K562 (cell line): Measurements from ENCODE around the gene ZNF503. TPM values are rescaled to one million over a fixed set of nuclear protein-coding genes. Genes with fewer than 3 reads are reported as not detected.
"Not testable (repeated sequence)": the region's sequence is repeated elsewhere in the genome, so short reads cannot be mapped to it uniquely, and the experiment has no call there.

Experiments used
- ATAC-seq: fragments of 200-7000 bp; cut with Tn5 transposase; 3 replicates; pipeline ENCODE4 v1.9.1; 2020; ENCODE audit warnings: moderate library complexity
- BruUV-seq: library from RNA; stranded (reverse); fragments of 400-500 nt; replicated peaks from 2 replicates; lab custom pipeline; 2021; lab: Mats Ljungman, UMichigan
- CTCF ChIA-PET: fragments of 300-600 bp; formaldehyde crosslinking; extraction: SDS; loops from one replicate; lab custom pipeline; 2021; ENCODE audit warnings: low intra/inter-chr PET ratio; lab: Yijun Ruan, JAX
- POLR2A ChIA-PET: fragments of 300-600, 350-650 bp; sonication (Branson Sonifier 250); formaldehyde crosslinking; extraction: SDS; loops from one replicate; lab custom pipeline; 2021; ENCODE audit warnings: antibody characterized with exemption, inconsistent platforms; lab: Yijun Ruan, JAX
- DNase-seq, 4 experiments: peaks; one replicate each; pipeline versions ENCODE4 v3.0.0 to v3.0.0-alpha.2; 2011 to 2018; ENCODE audit warnings: low spot score in 3 of 4, mixed read lengths in 3 of 4; ENCODE audit errors: extremely low read depth in 1 of 4
- FAIRE-seq: peaks from 2 replicates; lab custom pipeline; 2011; peaks lifted over from hg19 to GRCh38; lab: Jason Lieb, UNC
- H2AFZ ChIP-seq: 2 replicates; pipeline ENCODE4 v1.6.0; 2011; ENCODE audit warnings: low read depth, low read length, control low read depth, inconsistent platforms
- H3K27ac ChIP-seq: fragments of 200-600 bp; 3 replicates; pipeline ENCODE4 v1.8.0; 2011; ENCODE audit warnings: low read depth, mild to moderate bottlenecking, control low read depth, inconsistent platforms, low read length, moderate library complexity, mixed read lengths; ENCODE audit errors: extremely low read depth
- H3K27me3 ChIP-seq, 2 experiments: fragments of 300-600 bp in 1 of 2; 2 replicates in 1 of 2; 3 replicates in 1 of 2; pipeline versions ENCODE4 v1.6.0 to v1.8.0; 2011; ENCODE audit warnings: inconsistent platforms in 2 of 2, low read length in 2 of 2, mild to moderate bottlenecking in 1 of 2, mixed read lengths in 1 of 2, moderate library complexity in 1 of 2; ENCODE audit not compliant: control insufficient read depth in 2 of 2, insufficient read depth in 2 of 2
- H3K36me3 ChIP-seq: fragments of 300-600 bp; 3 replicates; pipeline ENCODE4 v1.8.0; 2011; ENCODE audit warnings: mild to moderate bottlenecking, low read length, inconsistent platforms; ENCODE audit not compliant: control insufficient read depth, insufficient read depth
- H3K4me1 ChIP-seq, 2 experiments: fragments of 200-600 bp in 1 of 2; replicated peaks in 1 of 2; 2 replicates in 1 of 2; 3 replicates in 1 of 2; pipeline versions ENCODE4 v1.5.1 to v1.8.0; 2011; ENCODE audit warnings: inconsistent platforms in 2 of 2, low read length in 2 of 2, mild to moderate bottlenecking in 1 of 2, mixed read lengths in 1 of 2, moderate library complexity in 1 of 2; ENCODE audit not compliant: control insufficient read depth in 2 of 2, insufficient read depth in 2 of 2
- H3K4me2 ChIP-seq: 2 replicates; pipeline ENCODE4 v1.6.1; 2011; ENCODE audit warnings: low read length, control low read depth, inconsistent platforms, mixed read lengths; ENCODE audit not compliant: insufficient read depth
- H3K4me3 ChIP-seq: fragments of 200-600 bp; sonication (generic), shearing (Covaris generic); 2 replicates; pipeline ENCODE4 v1.5.1; 2016; ENCODE audit warnings: control low read depth, inconsistent platforms
- H3K79me2 ChIP-seq: fragments of 200-600 bp; 3 replicates; pipeline ENCODE4 v1.8.0; 2011; ENCODE audit warnings: low read length, inconsistent platforms; ENCODE audit not compliant: control insufficient read depth, insufficient read depth
- H3K9ac ChIP-seq, 2 experiments: 2 replicates each; pipeline versions ENCODE4 v1.6.0 to v1.6.1; 2011; ENCODE audit warnings: low read depth in 2 of 2, low read length in 2 of 2, control low read depth in 1 of 2, inconsistent platforms in 1 of 2, mild to moderate bottlenecking in 1 of 2, mixed read lengths in 1 of 2; ENCODE audit not compliant: insufficient read depth in 1 of 2
- H3K9me1 ChIP-seq: one replicate; pipeline ENCODE4 v1.6.0; 2011; ENCODE audit warnings: inconsistent platforms, mild to moderate bottlenecking, low read length, moderate library complexity; ENCODE audit not compliant: control insufficient read depth, insufficient read depth
- H3K9me3 ChIP-seq: replicated peaks from 2 replicates; pipeline ENCODE4 v1.5.1; 2011; ENCODE audit warnings: low read depth, low read length, inconsistent platforms; ENCODE audit not compliant: control insufficient read depth, insufficient read depth
- H4K20me1 ChIP-seq: replicated peaks from 2 replicates; pipeline ENCODE4 v1.6.1; 2011; ENCODE audit warnings: low read length, inconsistent platforms, mixed read lengths; ENCODE audit not compliant: control insufficient read depth, insufficient read depth
- BRF1 ChIP-seq: IDR thresholded peaks from 3 replicates; pipeline ENCODE4 v1.6.1; 2011; ENCODE audit warnings: borderline replicate concordance, mild to moderate bottlenecking; ENCODE audit not compliant: insufficient read length; ENCODE audit errors: extremely low read depth
- NFIC ChIP-seq: fragments of 450-650 bp; IDR thresholded peaks from 2 replicates; pipeline ENCODE4 v1.6.1; 2017; ENCODE audit warnings: mild to moderate bottlenecking, inconsistent platforms
- WGBS: fragments of 100-300 bp; shearing (Covaris generic); methylation state at CpG from one replicate; pipeline ENCODE4 v1.1.6; 2016; ENCODE audit warnings: low coverage, mixed read lengths; ENCODE audit not compliant: insufficient coverage; ENCODE audit errors: missing lambda C conversion rate; 5-methylcytosine and 5-hydroxymethylcytosine counted together
- in situ Hi-C: fragments of 300-500 bp; cut with MboI; formaldehyde crosslinking; loops from 4 replicates; pipeline ENCODE4 v1.15.0; 2018; ENCODE audit warnings: inconsistent platforms, mixed read lengths
- intact Hi-C: fragments of 100-400 bp; cut with micrococcal nuclease; formaldehyde crosslinking; loops from 2 replicates; pipeline ENCODE4 v1.14.2; 2022
- polyA plus RNA-seq, 8 experiments: library from polyadenylated mRNA; depleted of rRNA in 4 of 8; stranded (reverse) in 5 of 8; unstranded in 3 of 8; fragments of >200 nt; fragmentation: Nextera tagmentation in 2 of 8; fragmentation: Illumina TruSeq in 1 of 8; extraction: Ambion mirVana in 2 of 8; extraction: Trizol in 1 of 8; gene quantifications; 2 replicates each; pipeline versions ENCODE4 v1.2.1 to v1.2.3, GENCODE V29; 2011 to 2014; ENCODE audit warnings: inconsistent platforms in 1 of 8, missing spikeins in 1 of 8
- total RNA-seq, 7 experiments: library from RNA; depleted of rRNA in 6 of 7; stranded (reverse); fragments of >200 nt in 6 of 7; fragmentation: Illumina TruSeq in 2 of 7; extraction: Trizol in 2 of 7; gene quantifications; 2 replicates each; pipeline versions ENCODE4 v1.2.1 to v1.2.3, GENCODE V29; 2011 to 2021; ENCODE audit warnings: low replicate concordance in 1 of 7

ZNF503 gene
- total and polyA plus RNA-seq, 9 of the 15 experiments (the other 6 are each of a cell fraction or from before 2014, with no cell fraction given): not detected

DNA sequence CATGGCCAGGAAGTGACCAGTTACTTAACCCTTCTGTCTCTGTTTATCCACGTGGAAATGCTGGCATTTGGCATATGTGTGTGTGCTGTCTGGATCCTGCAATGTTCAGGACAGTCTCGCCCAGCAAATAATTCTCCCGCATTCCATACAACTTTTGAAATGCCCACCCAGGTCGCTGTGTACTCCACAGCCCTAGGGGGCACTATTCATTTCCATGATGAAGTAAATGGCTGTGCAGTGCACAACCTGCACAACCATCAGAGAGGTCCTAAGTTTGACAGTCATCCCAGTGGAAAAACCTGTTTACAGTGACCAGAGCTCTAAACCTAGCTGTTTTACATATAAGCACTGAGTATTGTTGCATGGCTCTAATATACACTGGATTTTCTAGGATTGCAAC is 38.1 kb downstream of the ZNF503 start:
- FAIRE-seq: no peak
- no peak; the same call in 2 of the 3 replicates for ATAC-seq

GRCh38 chr10:75359876-75360275 is 41.7 kb downstream of the ZNF503 start:
- H3K4me2 ChIP-seq, FAIRE-seq, H3K9ac ChIP-seq, H3K4me3 ChIP-seq, H3K9me1 ChIP-seq, H3K79me2 ChIP-seq, POLR2A ChIA-PET, BruUV-seq, in situ Hi-C loops, H4K20me1 ChIP-seq, H2AFZ ChIP-seq, H3K4me1 ChIP-seq, H3K36me3 ChIP-seq, ATAC-seq, H3K9me3 ChIP-seq, DNase-seq, CTCF ChIA-PET, H3K27ac ChIP-seq, intact Hi-C loops: not testable (repeated sequence)
- peak; percentile 73 for TF ChIP-seq NFIC
- H3K27me3 ChIP-seq: peaks cover 2 to 11% of the 10 kb centered on the region in 2 experiments; a peak in 2 of 5 replicates
- WGBS: 10% methylated on average over 5 of the region's 8 CpGs

More for the DNA sequence above, 38.1 kb downstream of the ZNF503 start:
- Histone ChIP-seq H3K79me2 (no peaks in the 10 kb centered on the region), H3K9ac (no peak overlapping the region), H3K36me3 (no peaks in the 10 kb centered on the region), H3K4me3 (no peak overlapping the region), H3K4me2 (no peak overlapping the region), H2AFZ (no peak overlapping the region), H3K27ac (no peak overlapping the region), H3K9me3 (no peaks in the 10 kb centered on the region), H3K9me1 (no peaks in the 10 kb centered on the region), H4K20me1 (no peaks in the 10 kb centered on the region), H3K4me1 (no peaks in the 10 kb centered on the region), H3K27me3 (peaks cover 10 to 20% of the 10 kb centered on the region in 2 experiments)
- BruUV-seq: no TSS peak
- CTCF ChIA-PET: no interaction called here
- in situ Hi-C loops (no loop called here), intact Hi-C loops (no loop called here)
- POLR2A ChIA-PET: interaction anchor here (0.6 kb wide), 1 partner anchor 1358 kb away, joined by 3 read pairs; no protein-coding TSS in a partner anchor
- 2% methylated on average over 4 of the region's 4 CpGs for WGBS
- no peak for DNase-seq
- no peak for TF ChIP-seq BRF1
- TF ChIP-seq, all 486 proteins: peak for 0
